PFSK-1 (cell line): ENCODE results near the gene STRA8.

Source experiments
- FOXP2 ChIP-seq: optimal IDR thresholded peaks from 2 replicates; pipeline ENCODE3; 2011; ENCODE audit warnings: borderline replicate concordance, control low read depth, inconsistent platforms; ENCODE audit not compliant: insufficient read depth; ENCODE audit errors: extremely low read length, extremely low read depth
- POLR2AphosphoS5 ChIP-seq: IDR thresholded peaks from 2 replicates; pipeline ENCODE4 v1.6.1; 2012; ENCODE audit warnings: low read depth, mild to moderate bottlenecking, control low read depth, low read length, moderate library complexity
- REST ChIP-seq, 2 experiments: IDR thresholded peaks; 2 replicates each; pipeline versions ENCODE4 v1.6.1 to v1.8.0; 2011 to 2012; ENCODE audit warnings: low read depth in 2 of 2, low read length in 2 of 2, control low read depth in 1 of 2, inconsistent platforms in 1 of 2, mild to moderate bottlenecking in 1 of 2, moderate library complexity in 1 of 2; ENCODE audit not compliant: insufficient read depth in 1 of 2
- SIN3A ChIP-seq: IDR thresholded peaks from 2 replicates; pipeline ENCODE4 v1.6.1; 2012; ENCODE audit warnings: mild to moderate bottlenecking, low read length, moderate library complexity, borderline replicate concordance; ENCODE audit not compliant: insufficient read depth
- TAF1 ChIP-seq: IDR thresholded peaks from 2 replicates; pipeline ENCODE4 v1.6.1; 2012; ENCODE audit warnings: low read length, control low read depth, borderline replicate concordance; ENCODE audit not compliant: insufficient read depth

The STRA8 gene

GRCh38 chr7:135260470-135260869 lies 26.8 kb downstream of the STRA8 start:
- TF ChIP-seq TAF1 (no peak), REST (IDR thresholded peaks at IDR 0.05; ENCODE audit: insufficient read depth in 1 of 2, low read depth in 2 of 2, low read length in 2 of 2) (no peak), POLR2AphosphoS5 (no peak), FOXP2 (no peak), SIN3A (no peak)

- TF ChIP-seq FOXP2 (no peak), REST (IDR thresholded peaks at IDR 0.05; ENCODE audit: insufficient read depth in 1 of 2, low read depth in 2 of 2, low read length in 2 of 2) (no peak), SIN3A (no peak), POLR2AphosphoS5 (no peak), TAF1 (no peak)
Measured at GRCh38 chr7:135260930-135261721, 27.5 kb downstream of the STRA8 start.

GRCh38 chr7:135262623-135263320 lies 29.1 kb downstream of the STRA8 start:
- TF ChIP-seq TAF1 (no peak), POLR2AphosphoS5 (no peak), SIN3A (no peak), REST (IDR thresholded peaks at IDR 0.05; ENCODE audit: insufficient read depth in 1 of 2, low read depth in 2 of 2, low read length in 2 of 2) (no peak), FOXP2 (no peak)

GRCh38 chr7:135263321-135263970 lies 29.8 kb downstream of the STRA8 start:
- no peak for TF ChIP-seq POLR2AphosphoS5
- no peak for TF ChIP-seq SIN3A
- TF ChIP-seq FOXP2: no peak
- TF ChIP-seq REST (IDR thresholded peaks at IDR 0.05; ENCODE audit: insufficient read depth in 1 of 2, low read depth in 2 of 2, low read length in 2 of 2): no peak
- TF ChIP-seq TAF1: no peak
